Activated T-cell treated with anti-CD3 and anti-CD28 coated beads, Interleukin-2, amount 50 U/mL, for 72 hours (primary cell): ENCODE measurements around the gene SPTBN4. TPM values are rescaled to one million over a fixed set of nuclear protein-coding genes. Genes with fewer than 3 reads are reported as not detected.
A peak's percentile ranks its signal among the peaks of the same experiment; 100 is the strongest.

Source experiments
- ATAC-seq, 2 donors: fragments of 150-1000 bp; cut with Tn5 transposase; replicated peaks in 1 of 2; 2 replicates each; pipeline ENCODE4 v1.10.0; 2021; ENCODE audit warnings: moderate library complexity in 2 of 2, mild to moderate bottlenecking in 1 of 2
- DNase-seq, 2 donors: peaks; one replicate each; pipeline ENCODE4 v3.0.0; 2021 to 2022; ENCODE audit warnings: mixed read lengths in 1 of 2
- H3K27ac Mint-ChIP-seq: one replicate; pipeline ENCODE4 v1.8.0; 2022; ENCODE audit warnings: mild to moderate bottlenecking, moderate library complexity, mixed read lengths
- H3K27me3 Mint-ChIP-seq: one replicate; pipeline ENCODE4 v1.8.0; 2022; ENCODE audit warnings: low read depth, mixed read lengths
- H3K36me3 Mint-ChIP-seq, 2 donors: one replicate each; pipeline ENCODE4 v1.8.0; 2022; ENCODE audit warnings: mixed read lengths in 2 of 2, mild to moderate bottlenecking in 1 of 2; ENCODE audit not compliant: insufficient read depth in 2 of 2
- H3K4me1 Mint-ChIP-seq: one replicate; pipeline ENCODE4 v1.8.0; 2022; ENCODE audit warnings: low read depth, mixed read lengths
- H3K4me3 Mint-ChIP-seq, 2 donors: one replicate each; pipeline ENCODE4 v1.8.0; 2022; ENCODE audit warnings: mild to moderate bottlenecking in 2 of 2, mixed read lengths in 2 of 2, moderate library complexity in 2 of 2
- H3K9me3 Mint-ChIP-seq, 2 donors: one replicate each; pipeline ENCODE4 v1.8.0; 2022; ENCODE audit warnings: mixed read lengths in 2 of 2
- total RNA-seq, 2 donors: library from RNA; stranded (reverse); gene quantifications; one replicate each; pipeline ENCODE4 v1.2.3, GENCODE V29; 2022

Gene SPTBN4
- 1 to 10 TPM; 2.2 to 4.8 TPM for total RNA-seq

GRCh38 chr19:40466985-40467734 lies at the start of gene SPTBN4:
Gene SPTBN4 (plus strand): TSS chr19:40467001. CDS start chr19:40472622, 5,621 bp downstream.
- peak within 1 kb of the TSS; percentile 24 for H3K27ac Mint-ChIP-seq
- peak within 1 kb of the TSS; percentile 84 to 92 for H3K4me3 Mint-ChIP-seq
- peaks cover 14% of the 10 kb centered on the region for H3K27me3 Mint-ChIP-seq
- no peak for ATAC-seq
- no peaks in the 10 kb centered on the region for H3K9me3 Mint-ChIP-seq
- peaks cover 4 to 5% of the 10 kb centered on the region in 2 donors for H3K36me3 Mint-ChIP-seq
- H3K4me1 Mint-ChIP-seq = peaks cover 40% of the 10 kb centered on the region
- DNase-seq = no peak

DNA sequence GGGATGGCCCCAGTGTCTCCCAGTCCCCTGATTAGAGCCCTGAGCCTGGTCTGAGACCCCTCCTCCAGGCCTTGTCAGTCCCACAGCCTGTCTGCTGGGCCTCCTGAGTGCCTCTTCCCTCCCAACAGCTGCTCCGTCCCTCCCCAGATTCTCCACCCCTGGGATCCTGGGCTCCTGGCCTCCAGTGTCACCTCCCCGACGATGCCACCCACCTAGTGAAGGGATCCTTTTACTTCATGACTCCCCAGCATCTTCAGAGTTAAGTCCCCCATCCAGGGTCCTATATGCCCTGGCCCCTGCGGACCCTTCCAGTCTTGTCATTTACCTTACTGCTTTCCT lies 49.2 kb upstream of the SPTBN4 start:
- no peak for DNase-seq
- no peak for ATAC-seq
- Mint-ChIP-seq H3K36me3 (no peaks in the 10 kb centered on the region), H3K27me3 (peaks cover 5% of the 10 kb centered on the region), H3K27ac (no peak overlapping the region), H3K4me1 (peaks cover 39% of the 10 kb centered on the region), H3K9me3 (no peaks in the 10 kb centered on the region), H3K4me3 (no peak overlapping the region)

GRCh38 chr19:40418040-40418439 lies 48.8 kb upstream of the SPTBN4 start:
- Mint-ChIP-seq H3K4me1 (peaks cover 39% of the 10 kb centered on the region), H3K4me3 (no peak overlapping the region), H3K9me3 (no peaks in the 10 kb centered on the region), H3K36me3 (no peaks in the 10 kb centered on the region), H3K27ac (no peak overlapping the region), H3K27me3 (peaks cover 5% of the 10 kb centered on the region)
- no peak for ATAC-seq
- DNase-seq = no peak

DNA sequence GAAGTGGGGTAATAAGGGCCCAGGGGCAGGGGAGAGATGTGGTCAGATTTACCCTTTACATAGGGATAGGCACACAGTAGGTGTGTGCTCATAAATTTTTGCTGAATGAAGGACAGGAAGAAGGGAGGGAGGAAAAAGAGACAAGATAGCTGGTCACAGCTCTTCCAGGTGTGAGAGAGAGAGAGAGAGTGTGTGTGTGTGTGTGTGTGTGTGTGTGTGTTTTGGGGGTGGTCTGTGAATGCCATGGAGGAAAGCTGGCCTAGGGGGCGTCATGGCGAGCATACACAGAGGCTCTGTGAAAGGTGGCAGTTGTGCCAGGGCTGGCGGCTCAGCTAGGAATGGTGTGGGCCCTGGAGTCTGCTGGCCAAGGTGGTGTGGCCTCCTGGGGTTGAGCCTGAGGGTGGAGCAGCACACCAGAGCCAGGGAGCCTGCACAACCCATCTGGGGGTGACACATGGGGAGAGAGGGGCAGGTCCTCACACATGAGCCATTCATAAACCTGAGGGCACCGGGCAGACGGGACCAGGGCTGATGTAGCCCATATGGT lies 47.7 kb upstream of the SPTBN4 start:
- H3K36me3 Mint-ChIP-seq = no peaks in the 10 kb centered on the region
- H3K4me3 Mint-ChIP-seq = peak overlapping the region; percentile 18 to 32
- DNase-seq (no peak), ATAC-seq (no peak)
- no peak overlapping the region for H3K27ac Mint-ChIP-seq
- no peaks in the 10 kb centered on the region for H3K9me3 Mint-ChIP-seq
- peaks cover 5% of the 10 kb centered on the region for H3K27me3 Mint-ChIP-seq
- peaks cover 43% of the 10 kb centered on the region for H3K4me1 Mint-ChIP-seq

- Mint-ChIP-seq H3K4me3 (peak overlapping the region; percentile 19 to 42), H3K27ac (no peak overlapping the region), H3K4me1 (peaks cover 49% of the 10 kb centered on the region), H3K9me3 (no peaks in the 10 kb centered on the region), H3K27me3 (peaks cover 5% of the 10 kb centered on the region), H3K36me3 (peaks cover 4% of the 10 kb centered on the region in 2 donors)
- DNase-seq (no peak), ATAC-seq (no peak)
These were observed 47.0 kb upstream of the SPTBN4 start for GRCh38 chr19:40419780-40420179.

DNA sequence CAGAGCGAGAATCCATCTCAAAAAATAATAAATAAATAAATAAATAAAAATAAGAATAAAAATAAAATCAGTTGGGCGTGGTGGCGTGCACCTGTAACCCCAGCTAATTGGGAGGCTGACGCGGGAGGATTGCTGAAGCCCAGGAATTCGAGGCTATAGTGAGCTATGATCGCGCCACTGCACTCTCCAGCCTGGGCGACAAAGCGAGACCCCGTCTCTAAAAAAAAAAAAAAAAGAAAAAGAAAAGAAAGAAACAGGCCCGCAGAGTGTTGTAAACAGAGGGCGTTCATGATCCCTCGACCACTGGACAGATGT lies 46.4 kb upstream of the SPTBN4 start:
- Mint-ChIP-seq H3K9me3 (no peaks in the 10 kb centered on the region), H3K27ac (peak overlapping the region; percentile 78), H3K4me1 (peaks cover 51% of the 10 kb centered on the region), H3K27me3 (peaks cover 5% of the 10 kb centered on the region), H3K4me3 (peak overlapping the region; percentile 87 to 89), H3K36me3 (peaks cover 6% of the 10 kb centered on the region in 2 donors)
- no peak for ATAC-seq
- no peak for DNase-seq

DNA sequence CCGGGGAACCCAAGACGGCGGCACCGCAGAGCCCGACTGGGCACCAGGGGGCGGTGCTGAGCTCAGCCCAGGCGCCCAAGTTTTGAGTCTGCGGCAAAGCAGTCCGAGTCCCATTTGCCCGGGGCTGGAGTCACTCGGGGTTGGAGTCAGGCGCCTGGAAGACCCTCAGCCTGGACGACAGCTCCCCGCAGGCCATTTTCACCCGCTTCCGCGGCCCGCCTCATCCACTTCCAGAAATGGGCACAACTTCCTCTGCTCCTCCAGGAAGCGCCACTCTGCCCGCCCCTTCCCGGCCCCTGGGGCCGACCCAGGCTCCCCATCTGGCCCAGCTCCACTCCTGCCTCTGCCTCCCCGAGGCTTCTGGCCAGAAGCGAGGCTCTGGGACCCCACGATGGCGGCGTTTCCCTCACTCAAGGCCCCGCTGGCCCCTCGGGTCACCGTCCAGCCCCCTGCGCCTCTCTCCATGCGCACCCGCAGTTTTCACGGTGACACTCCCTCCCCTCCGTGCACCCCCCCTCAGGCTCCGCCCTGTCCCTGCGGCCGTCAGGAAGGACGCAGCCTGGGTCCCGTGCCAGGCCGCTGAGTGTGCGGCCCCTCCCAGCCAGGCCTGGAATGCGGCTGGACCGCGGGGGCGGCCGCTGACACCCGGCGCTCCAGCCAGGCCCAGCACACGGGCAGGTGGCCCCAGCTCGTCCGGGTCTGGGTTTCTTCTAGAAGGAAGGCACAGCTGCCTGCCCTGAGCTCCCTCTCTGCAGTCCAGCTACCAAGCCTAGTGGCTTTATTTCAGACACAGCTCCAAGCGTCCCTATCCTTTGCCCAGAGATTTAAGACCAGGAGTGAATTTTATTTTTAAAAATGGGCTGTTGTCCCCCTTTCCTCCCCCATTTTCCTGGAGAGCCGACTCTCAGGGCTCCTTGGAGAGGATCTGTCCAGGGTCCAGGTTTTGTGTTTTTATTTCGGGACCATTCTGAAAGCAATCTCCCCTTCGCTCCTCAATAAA lies 45.7 kb upstream of the SPTBN4 start:
- no peaks in the 10 kb centered on the region for H3K9me3 Mint-ChIP-seq
- ATAC-seq (peak; percentile 37 to 51), DNase-seq (peak; percentile 79 to 88)
- peaks cover 53% of the 10 kb centered on the region for H3K4me1 Mint-ChIP-seq
- H3K27ac Mint-ChIP-seq = peak overlapping the region; percentile 94
- H3K36me3 Mint-ChIP-seq = peaks cover 6 to 9% of the 10 kb centered on the region in 2 donors
- peak overlapping the region; percentile 87 to 89 for H3K4me3 Mint-ChIP-seq
- peaks cover 5% of the 10 kb centered on the region for H3K27me3 Mint-ChIP-seq

GRCh38 chr19:40421993-40422747 lies 44.6 kb upstream of the SPTBN4 start:
- no peak for DNase-seq
- Mint-ChIP-seq H3K4me1 (peaks cover 52% of the 10 kb centered on the region), H3K36me3 (peaks cover 6 to 9% of the 10 kb centered on the region in 2 donors), H3K4me3 (peak overlapping the region; percentile 87 to 89), H3K9me3 (no peaks in the 10 kb centered on the region), H3K27me3 (peaks cover 5% of the 10 kb centered on the region), H3K27ac (peak overlapping the region; percentile 94)
- no peak for ATAC-seq

DNA sequence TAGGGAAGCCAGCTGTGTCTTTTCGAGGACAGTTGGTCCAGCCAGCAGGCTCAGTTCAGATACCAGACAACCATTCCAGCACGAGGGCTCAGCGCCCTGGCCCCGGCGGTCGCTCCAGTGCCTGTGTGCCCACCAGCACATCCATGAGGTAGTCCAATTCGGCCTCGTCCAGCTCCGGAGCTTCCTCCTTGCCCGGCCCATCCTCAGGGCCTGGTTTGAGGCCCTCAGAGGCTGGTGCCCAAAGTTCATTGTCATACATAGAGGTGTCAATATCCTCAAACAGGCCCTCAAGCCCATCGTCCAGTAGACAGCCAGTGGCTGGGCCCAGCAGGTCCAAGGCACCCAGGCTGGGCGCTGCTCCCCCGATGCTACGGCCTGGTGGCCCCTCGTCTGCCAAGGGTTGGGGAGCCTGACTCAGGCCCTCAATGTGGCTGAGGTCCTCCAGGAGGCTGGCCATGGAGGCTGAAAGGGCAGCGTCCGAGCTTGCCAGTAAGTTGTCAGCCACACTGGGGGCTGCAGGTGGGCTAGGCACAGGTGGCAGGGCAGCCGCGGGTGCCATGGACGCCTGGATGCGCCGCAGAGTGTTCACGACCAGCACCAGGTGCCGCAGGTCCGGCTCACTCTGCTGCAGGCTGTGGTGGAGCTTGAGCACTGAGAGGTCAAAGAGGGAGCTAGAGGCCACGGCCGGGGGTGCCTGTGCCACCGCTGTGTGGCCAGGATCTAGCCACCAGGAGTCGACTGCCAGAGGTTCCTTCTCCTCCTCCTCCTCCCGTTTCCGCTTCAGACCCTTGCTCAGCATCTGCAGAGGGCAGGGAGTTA lies 43.8 kb upstream of the SPTBN4 start:
- H3K4me1 Mint-ChIP-seq = peaks cover 48% of the 10 kb centered on the region
- peaks cover 6 to 9% of the 10 kb centered on the region in 2 donors for H3K36me3 Mint-ChIP-seq
- peak overlapping the region; percentile 94 for H3K27ac Mint-ChIP-seq
- DNase-seq (no peak), ATAC-seq (no peak)
- peak overlapping the region; percentile 70 to 89 for H3K4me3 Mint-ChIP-seq
- H3K27me3 Mint-ChIP-seq = peaks cover 5% of the 10 kb centered on the region
- no peaks in the 10 kb centered on the region for H3K9me3 Mint-ChIP-seq

DNA sequence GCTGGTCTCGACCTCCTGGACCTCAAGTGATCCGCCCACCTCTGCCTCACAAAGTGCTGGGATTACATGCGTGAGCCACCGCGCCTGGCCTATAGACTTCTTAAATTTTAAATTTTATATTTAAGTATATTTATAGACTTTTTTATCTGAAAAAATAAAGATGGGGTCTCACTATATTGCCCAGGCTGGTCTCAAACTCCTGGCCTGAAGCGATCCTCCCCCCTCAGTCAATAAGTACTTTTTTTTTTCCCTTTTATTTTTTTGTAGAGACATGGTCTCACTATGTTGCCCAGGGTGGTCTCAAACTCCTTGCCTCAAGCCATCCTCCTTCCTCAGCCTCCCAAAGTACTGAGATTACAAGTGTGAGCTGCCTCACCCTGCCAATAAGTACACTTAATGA lies 42.9 kb upstream of the SPTBN4 start:
- no peaks in the 10 kb centered on the region for H3K9me3 Mint-ChIP-seq
- H3K4me3 Mint-ChIP-seq = peak overlapping the region; percentile 86 to 97
- H3K27ac Mint-ChIP-seq = peak overlapping the region; percentile 31
- peaks cover 40% of the 10 kb centered on the region for H3K4me1 Mint-ChIP-seq
- DNase-seq = no peak
- H3K36me3 Mint-ChIP-seq = peaks cover 6 to 9% of the 10 kb centered on the region in 2 donors
- ATAC-seq = no peak
- no peaks in the 10 kb centered on the region for H3K27me3 Mint-ChIP-seq

DNA sequence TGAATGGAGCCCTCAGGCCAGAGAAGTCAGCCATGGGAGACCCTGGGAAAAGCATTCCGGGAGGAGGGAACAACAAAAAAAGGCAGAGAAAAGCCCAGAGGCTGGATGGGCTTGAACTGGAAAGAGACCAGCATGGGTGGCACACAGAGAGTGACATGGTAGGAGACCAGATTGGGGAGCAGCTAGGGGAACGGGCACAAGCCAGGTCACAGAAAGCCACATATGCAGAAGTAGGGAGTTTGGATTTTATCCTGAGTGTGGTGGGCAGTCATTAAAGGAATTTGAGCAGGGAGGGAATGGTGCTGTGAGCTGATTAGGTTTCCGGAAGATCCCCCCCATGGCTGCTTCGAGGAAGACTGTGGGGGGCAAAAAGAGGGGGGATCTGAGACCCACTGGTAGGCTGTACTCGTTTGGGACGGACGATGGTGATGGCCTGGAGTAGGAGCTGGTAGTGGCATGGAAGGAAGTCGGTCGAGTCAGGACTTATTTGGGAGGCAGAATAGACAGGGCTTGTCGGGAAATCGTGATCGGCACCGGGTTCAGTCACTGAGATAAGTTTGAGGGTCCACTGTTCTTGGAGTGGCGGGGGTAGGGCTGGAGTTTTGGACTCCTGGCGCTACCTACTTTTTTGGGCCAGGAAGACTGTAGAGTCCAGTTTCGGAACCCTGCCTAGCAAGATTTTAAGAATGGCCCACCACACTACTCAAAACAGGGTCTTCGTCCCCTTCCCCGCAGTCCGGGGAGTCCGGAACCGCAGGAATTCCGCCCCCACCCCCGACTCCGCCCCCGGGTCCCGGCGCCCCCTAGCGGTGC lies 42.0 kb upstream of the SPTBN4 start:
- peak in 1 of 2 donors; percentile 23 for DNase-seq
- H3K4me3 Mint-ChIP-seq = peak overlapping the region; percentile 86 to 97
- no peaks in the 10 kb centered on the region for H3K9me3 Mint-ChIP-seq
- H3K4me1 Mint-ChIP-seq = peaks cover 35% of the 10 kb centered on the region
- ATAC-seq = no peak
- peak overlapping the region; percentile 99 for H3K27ac Mint-ChIP-seq
- peaks cover 6 to 9% of the 10 kb centered on the region in 2 donors for H3K36me3 Mint-ChIP-seq
- no peaks in the 10 kb centered on the region for H3K27me3 Mint-ChIP-seq
